Measurements from ENCODE around the gene RPL5. TPM values are rescaled to one million over a fixed set of nuclear protein-coding genes. Genes with fewer than 3 reads are reported as not detected.

The RPL5 gene
- total and polyA plus RNA-seq, 2 experiments from 2014 or later: 726 to 1,737 TPM

- no peak overlapping the region for H3K4me2 ChIP-seq
- H3K9me2 ChIP-seq (replicated peaks; ENCODE audit: insufficient read depth): no peaks in the 10 kb centered on the region
- no peak overlapping the region for H2AFZ ChIP-seq
- no peak for TF ChIP-seq EZH2phosphoT487 (IDR thresholded peaks at IDR 0.05; ENCODE audit: low read depth, severe bottlenecking, unreplicated experiment)
- TF ChIP-seq EZH2 (IDR thresholded peaks at IDR 0.05; ENCODE audit: borderline replicate concordance): no peak
- no peak for TF ChIP-seq CTCF (IDR thresholded peaks at IDR 0.05; ENCODE audit: poor library complexity)
- H3K36me3 ChIP-seq (replicated peaks; ENCODE audit: insufficient read depth, low read depth): no peaks in the 10 kb centered on the region
- H3K27me3 ChIP-seq: no peaks in the 10 kb centered on the region
- peaks cover 4% of the 10 kb centered on the region for H3K9me3 ChIP-seq (ENCODE audit: low read depth)
- DNase-seq (ENCODE audit: low spot score): no peak
- no peaks in the 10 kb centered on the region for H3K79me2 ChIP-seq
- H3K4me1 ChIP-seq (ENCODE audit: insufficient read depth): peaks cover 7% of the 10 kb centered on the region
- H4K20me1 ChIP-seq (ENCODE audit: insufficient read depth, poor library complexity, severe bottlenecking): no peaks in the 10 kb centered on the region
- H3K27ac ChIP-seq: no peak overlapping the region
- H3K4me3 ChIP-seq: no peak overlapping the region
Measured at GRCh38 chr1:92808381-92808780, 23.5 kb upstream of the RPL5 start.

- peak overlapping the region; percentile 52 for H3K4me2 ChIP-seq
- peaks cover 7% of the 10 kb centered on the region for H3K4me1 ChIP-seq (ENCODE audit: insufficient read depth)
- no peaks in the 10 kb centered on the region for H3K79me2 ChIP-seq
- H3K9me2 ChIP-seq (replicated peaks; ENCODE audit: insufficient read depth): no peaks in the 10 kb centered on the region
- DNase-seq (ENCODE audit: low spot score): no peak
- no peaks in the 10 kb centered on the region for H3K27me3 ChIP-seq
- H2AFZ ChIP-seq: peak overlapping the region; percentile 52
- H3K9me3 ChIP-seq (ENCODE audit: low read depth): no peaks in the 10 kb centered on the region
- 52% methylated on average over 2 of the region's 2 CpGs for WGBS (ENCODE audit: low lambda C conversion rate, missing lambda C conversion rate)
- no peaks in the 10 kb centered on the region for H3K36me3 ChIP-seq (replicated peaks; ENCODE audit: insufficient read depth, low read depth)
- H4K20me1 ChIP-seq (ENCODE audit: insufficient read depth, poor library complexity, severe bottlenecking): no peaks in the 10 kb centered on the region
- no peak overlapping the region for H3K4me3 ChIP-seq
- H3K27ac ChIP-seq: peak overlapping the region; percentile 82
- TF ChIP-seq CTCF (IDR thresholded peaks at IDR 0.05; ENCODE audit: poor library complexity) (no peak), EZH2phosphoT487 (IDR thresholded peaks at IDR 0.05; ENCODE audit: low read depth, severe bottlenecking, unreplicated experiment) (no peak), EZH2 (IDR thresholded peaks at IDR 0.05; ENCODE audit: borderline replicate concordance) (no peak)
Measured at GRCh38 chr1:92816732-92817131, 15.1 kb upstream of the RPL5 start.

GRCh38 chr1:92817137-92817697 is 14.6 kb upstream of the RPL5 start:
- Histone ChIP-seq H3K27ac (peak overlapping the region; percentile 82), H4K20me1 (ENCODE audit: insufficient read depth, poor library complexity, severe bottlenecking) (no peaks in the 10 kb centered on the region), H3K9me3 (ENCODE audit: low read depth) (no peaks in the 10 kb centered on the region), H3K27me3 (no peaks in the 10 kb centered on the region), H3K79me2 (no peaks in the 10 kb centered on the region), H3K4me2 (peak overlapping the region; percentile 52), H3K4me1 (ENCODE audit: insufficient read depth) (peaks cover 7% of the 10 kb centered on the region), H3K36me3 (replicated peaks; ENCODE audit: insufficient read depth, low read depth) (no peaks in the 10 kb centered on the region), H2AFZ (no peak overlapping the region), H3K4me3 (no peak overlapping the region), H3K9me2 (replicated peaks; ENCODE audit: insufficient read depth) (no peaks in the 10 kb centered on the region)
- peak; percentile 28 for DNase-seq (ENCODE audit: low spot score)
- WGBS (ENCODE audit: low lambda C conversion rate, missing lambda C conversion rate): 34% methylated on average over 1 of the region's 1 CpG
- TF ChIP-seq CTCF (IDR thresholded peaks at IDR 0.05; ENCODE audit: poor library complexity) (no peak), EZH2 (IDR thresholded peaks at IDR 0.05; ENCODE audit: borderline replicate concordance) (no peak), EZH2phosphoT487 (IDR thresholded peaks at IDR 0.05; ENCODE audit: low read depth, severe bottlenecking, unreplicated experiment) (no peak)
